H1 (cell line): ENCODE data around the gene ATP11C. TPM values are rescaled to one million over a fixed set of nuclear protein-coding genes. Genes with fewer than 3 reads are reported as not detected.

ENCODE experiments used
- CTCF ChIA-PET: fragments of 300-600 bp; sonication (Branson Sonifier 250); formaldehyde crosslinking; loops from one replicate; lab custom pipeline; 2021; ENCODE audit not compliant: partially characterized antibody; lab: Charles Lee
- POLR2A ChIA-PET: fragments of 300-600 bp; sonication (Branson Sonifier 250); formaldehyde crosslinking; loops from one replicate; lab custom pipeline; 2021; ENCODE audit warnings: inconsistent platforms; ENCODE audit not compliant: partially characterized antibody; lab: Charles Lee
- DNase-seq, 2 experiments: peaks; one replicate each; pipeline versions ENCODE4 v3.0.0 to v3.0.0-alpha.2; 2010 to 2022; ENCODE audit warnings: low spot score in 2 of 2, low read depth in 1 of 2, mixed read lengths in 1 of 2
- FAIRE-seq: peaks from 2 replicates; lab custom pipeline; 2011; peaks lifted over from hg19 to GRCh38; lab: Jason Lieb, UNC
- H2AFZ ChIP-seq: 2 replicates; pipeline ENCODE4 v1.8.1; 2012; ENCODE audit warnings: low read length, inconsistent platforms
- H2AK5ac ChIP-seq: 2 replicates; pipeline ENCODE4 v1.6.1; 2013; ENCODE audit warnings: low read depth, low read length
- H2BK120ac ChIP-seq: replicated peaks from 2 replicates; pipeline ENCODE3; 2013; ENCODE audit warnings: low read depth, low read length, inconsistent platforms
- H2BK12ac ChIP-seq: 2 replicates; pipeline ENCODE4 v1.6.1; 2013; ENCODE audit warnings: low read depth, low read length
- H2BK15ac ChIP-seq: 2 replicates; pipeline ENCODE4 v1.6.1; 2013; ENCODE audit warnings: low read length
- H2BK20ac ChIP-seq: 2 replicates; pipeline ENCODE4 v1.6.1; 2013; ENCODE audit warnings: low read length
- H2BK5ac ChIP-seq: 2 replicates; pipeline ENCODE4 v1.6.1; 2013; ENCODE audit warnings: low read depth, low read length
- H3K14ac ChIP-seq: 2 replicates; pipeline ENCODE4 v1.6.1; 2013; ENCODE audit warnings: inconsistent platforms; ENCODE audit not compliant: insufficient read length
- H3K18ac ChIP-seq: 2 replicates; pipeline ENCODE4 v1.6.1; 2013; ENCODE audit warnings: low read length; ENCODE audit errors: extremely low read depth
- H3K23ac ChIP-seq: 2 replicates; pipeline ENCODE4 v1.6.1; 2013; ENCODE audit warnings: inconsistent platforms; ENCODE audit not compliant: insufficient read length
- H3K23me2 ChIP-seq: 2 replicates; pipeline ENCODE4 v1.6.1; 2013; ENCODE audit warnings: low read depth, low read length
- H3K27ac ChIP-seq: 2 replicates; pipeline ENCODE4 v1.6.1; 2011; ENCODE audit warnings: low read depth, low read length, inconsistent platforms
- H3K27me3 ChIP-seq, 4 experiments: replicated peaks in 1 of 4; 1 replicate in 1 of 4; 2 replicates in 3 of 4; pipeline versions ENCODE4 v1.6.1 to v1.8.1; 2011 to 2013; ENCODE audit warnings: low read length in 3 of 4, mild to moderate bottlenecking in 3 of 4, inconsistent platforms in 2 of 4, mixed read lengths in 2 of 4, moderate library complexity in 1 of 4; ENCODE audit not compliant: control insufficient read depth in 3 of 4, insufficient read depth in 3 of 4; ENCODE audit errors: extremely low read depth in 1 of 4
- H3K36me3 ChIP-seq, 4 experiments: 2 replicates each; pipeline versions ENCODE4 v1.6.1 to v1.8.1; 2011 to 2013; ENCODE audit warnings: mild to moderate bottlenecking in 4 of 4, low read length in 3 of 4, moderate library complexity in 2 of 4, control low read depth in 1 of 4, inconsistent platforms in 1 of 4; ENCODE audit not compliant: insufficient read depth in 4 of 4, control insufficient read depth in 2 of 4
- H3K4ac ChIP-seq: replicated peaks from 2 replicates; pipeline ENCODE3; 2013; ENCODE audit warnings: low read length, low read depth, mixed read lengths, inconsistent platforms; ENCODE audit not compliant: insufficient read length
- H3K4me1 ChIP-seq, 4 experiments: replicated peaks in 1 of 4; 1 replicate in 1 of 4; 2 replicates in 3 of 4; pipeline versions ENCODE4 v1.6.1 to v1.8.1; 2011 to 2013; ENCODE audit warnings: low read length in 3 of 4, inconsistent platforms in 2 of 4, mixed read lengths in 1 of 4; ENCODE audit not compliant: insufficient read depth in 4 of 4, control insufficient read depth in 3 of 4
- H3K4me2 ChIP-seq, 2 experiments: 2 replicates each; pipeline versions ENCODE4 v1.6.1 to v1.8.1; 2011 to 2013; ENCODE audit warnings: low read depth in 2 of 2, low read length in 2 of 2, control low read depth in 1 of 2, inconsistent platforms in 1 of 2, mild to moderate bottlenecking in 1 of 2; ENCODE audit not compliant: insufficient read depth in 1 of 2
- H3K4me3 ChIP-seq, 4 experiments: fragments of 200-600, 300-600 bp in 1 of 4; sonication (generic), shearing (Covaris generic), sonication (Bioruptor Twin) in 1 of 4; 2 replicates each; pipeline versions ENCODE4 v1.5.1 to v1.8.1; 2011 to 2016; ENCODE audit warnings: low read length in 4 of 4, low read depth in 3 of 4, control low read depth in 2 of 4, inconsistent platforms in 2 of 4, mild to moderate bottlenecking in 2 of 4, mixed read lengths in 1 of 4, moderate library complexity in 1 of 4; ENCODE audit not compliant: insufficient read depth in 2 of 4; ENCODE audit errors: extremely low read depth in 1 of 4
- H3K56ac ChIP-seq: replicated peaks from 2 replicates; pipeline ENCODE3; 2013; ENCODE audit warnings: low read depth, mild to moderate bottlenecking, mixed read lengths, low read length, inconsistent platforms; ENCODE audit not compliant: insufficient read length
- H3K79me1 ChIP-seq: 2 replicates; pipeline ENCODE4 v1.6.1; 2013; ENCODE audit warnings: low read depth, low read length, control low read depth
- H3K79me2 ChIP-seq, 2 experiments: 2 replicates each; pipeline versions ENCODE4 v1.6.1 to v1.8.1; 2012 to 2013; ENCODE audit warnings: low read length in 2 of 2, mild to moderate bottlenecking in 2 of 2, inconsistent platforms in 1 of 2; ENCODE audit not compliant: insufficient read depth in 2 of 2, control insufficient read depth in 1 of 2
- H3K9ac ChIP-seq, 4 experiments: replicated peaks in 1 of 4; 1 replicate in 1 of 4; 2 replicates in 3 of 4; pipeline versions ENCODE4 v1.6.1 to v1.8.1; 2011 to 2013; ENCODE audit warnings: low read depth in 3 of 4, low read length in 3 of 4, control low read depth in 2 of 4, mild to moderate bottlenecking in 2 of 4, moderate library complexity in 2 of 4, inconsistent platforms in 1 of 4; ENCODE audit errors: extremely low read depth in 1 of 4
- H3K9me3 ChIP-seq, 2 experiments: 2 replicates each; pipeline versions ENCODE4 v1.6.1 to v1.8.1; 2012 to 2013; ENCODE audit warnings: mild to moderate bottlenecking in 2 of 2, moderate library complexity in 2 of 2, control low read depth in 1 of 2, inconsistent platforms in 1 of 2, low read depth in 1 of 2, low read length in 1 of 2, mixed read lengths in 1 of 2; ENCODE audit not compliant: insufficient read depth in 2 of 2
- H4K20me1 ChIP-seq, 2 experiments: replicated peaks in 1 of 2; 2 replicates each; pipeline versions ENCODE3 to v1.8.1; 2011 to 2013; ENCODE audit warnings: inconsistent platforms in 2 of 2, low read length in 2 of 2, mild to moderate bottlenecking in 1 of 2; ENCODE audit not compliant: insufficient read depth in 2 of 2, control insufficient read depth in 1 of 2
- H4K5ac ChIP-seq: 2 replicates; pipeline ENCODE4 v1.6.1; 2013; ENCODE audit warnings: low read length, low read depth, mixed read lengths, inconsistent platforms; ENCODE audit not compliant: insufficient read length
- H4K8ac ChIP-seq: 2 replicates; pipeline ENCODE4 v1.8.0; 2013; ENCODE audit warnings: mild to moderate bottlenecking, moderate library complexity, low read length, inconsistent platforms; ENCODE audit not compliant: insufficient read depth; ENCODE audit errors: extremely low read depth
- H4K91ac ChIP-seq: replicated peaks from 2 replicates; pipeline ENCODE3; 2013; ENCODE audit warnings: low read length, mixed read lengths, inconsistent platforms; ENCODE audit not compliant: insufficient read length
- ASH2L ChIP-seq: fragments of 200-600, 300-600 bp; sonication (generic); IDR thresholded peaks from one replicate; pipeline ENCODE4 v1.7.1; 2017; ENCODE audit warnings: low read length
- CHD1 ChIP-seq: IDR thresholded peaks from 2 replicates; pipeline ENCODE4 v1.6.1; 2012; ENCODE audit warnings: low read depth, low read length, improper control_type of control experiment
- CREB1 ChIP-seq: IDR thresholded peaks from 2 replicates; pipeline ENCODE4 v1.6.1; 2012; ENCODE audit warnings: inconsistent platforms
- GABPA ChIP-seq: IDR thresholded peaks from 2 replicates; pipeline ENCODE4 v1.6.1; 2011; ENCODE audit warnings: mild to moderate bottlenecking, low read length, moderate library complexity, borderline replicate concordance; ENCODE audit not compliant: insufficient read depth
- NANOG ChIP-seq: IDR thresholded peaks from 2 replicates; pipeline ENCODE4 v1.6.1; 2011; ENCODE audit warnings: low read length, low read depth, mild to moderate bottlenecking, inconsistent platforms; ENCODE audit not compliant: insufficient read depth, poor library complexity, severe bottlenecking
- RNF2 ChIP-seq: fragments of 200-900, 300-1000 bp; sonication (generic); IDR thresholded peaks from 2 replicates; pipeline ENCODE4 v1.7.1; 2016; ENCODE audit warnings: borderline replicate concordance, low read depth, mild to moderate bottlenecking, antibody characterized with exemption, low read length; ENCODE audit not compliant: poor library complexity, severe bottlenecking; ENCODE audit errors: missing control alignments
- SIRT6 ChIP-seq: IDR thresholded peaks from one replicate; pipeline ENCODE4 v1.7.1; 2012; ENCODE audit warnings: low read length, inconsistent platforms
- SP2 ChIP-seq: IDR thresholded peaks from 2 replicates; pipeline ENCODE4 v1.6.1; 2012; ENCODE audit warnings: mild to moderate bottlenecking, low read length, inconsistent platforms
- TAF7 ChIP-seq: optimal IDR thresholded peaks from 2 replicates; pipeline ENCODE3; 2011; ENCODE audit warnings: low read depth, mild to moderate bottlenecking, inconsistent platforms, low read length, moderate library complexity, borderline replicate concordance
- TBP ChIP-seq: IDR thresholded peaks from 2 replicates; pipeline ENCODE4 v1.6.1; 2011; ENCODE audit warnings: low read depth, low read length, improper control_type of control experiment
- ZNF274 ChIP-seq: IDR thresholded peaks from 2 replicates; pipeline ENCODE4 v1.7.0; 2012; ENCODE audit warnings: low read length, borderline replicate concordance; ENCODE audit errors: extremely low read depth
- WGBS, 2 experiments: shearing (Covaris generic) in 1 of 2; methylation state at CpG; one replicate each; pipeline versions ENCODE4 v1.1.6 to v1.1.7; 2013 to 2015; ENCODE audit warnings: low lambda C conversion rate in 2 of 2, mixed read lengths in 2 of 2, inconsistent platforms in 1 of 2, low coverage in 1 of 2, missing lambda C conversion rate in 1 of 2; ENCODE audit not compliant: insufficient replicate concordance in 2 of 2, insufficient coverage in 1 of 2, insufficient read length in 1 of 2; ENCODE audit errors: extremely low coverage in 1 of 2, missing lambda C conversion rate in 1 of 2; 5-methylcytosine and 5-hydroxymethylcytosine counted together
- polyA plus RNA-seq, 7 experiments: library from polyadenylated mRNA; depleted of rRNA in 3 of 7; stranded (reverse) in 5 of 7; unstranded in 2 of 7; fragments of >200 nt in 5 of 7; fragments of 200-250 nt in 2 of 7; gene quantifications; 1 replicate in 5 of 7; 2 replicates in 1 of 7; 4 replicates in 1 of 7; pipeline versions ENCODE4 v1.2.1 to v1.2.3, GENCODE V29; 2011 to 2013; ENCODE audit warnings: missing spikeins in 2 of 7, mixed read lengths in 2 of 7
- total RNA-seq: library from RNA; stranded (reverse); fragmentation: NEBNext Ultra II Directional; extraction: Animal tissue kit (Norgen Biotek cat#: 25700); gene quantifications from 2 replicates; pipeline ENCODE4 v1.2.1, GENCODE V29; 2021
- TF ChIP-seq, protein P1 (sequence below), 3 experiments: IDR thresholded peaks; 1 replicate in 2 of 3; 2 replicates in 1 of 3; pipeline versions ENCODE4 v1.5.1 to v1.6.1; 2011; ENCODE audit warnings: low read length in 3 of 3, mild to moderate bottlenecking in 3 of 3, inconsistent platforms in 2 of 3, low read depth in 1 of 3, moderate library complexity in 1 of 3; ENCODE audit not compliant: insufficient read depth in 1 of 3; ENCODE audit errors: control extremely low read depth in 1 of 3

ATP11C gene
- total and polyA plus RNA-seq, 2 of the 8 experiments (the other 6 are each of a cell fraction or from before 2014, with no cell fraction given): 14.7 to 52.1 TPM

DNA sequence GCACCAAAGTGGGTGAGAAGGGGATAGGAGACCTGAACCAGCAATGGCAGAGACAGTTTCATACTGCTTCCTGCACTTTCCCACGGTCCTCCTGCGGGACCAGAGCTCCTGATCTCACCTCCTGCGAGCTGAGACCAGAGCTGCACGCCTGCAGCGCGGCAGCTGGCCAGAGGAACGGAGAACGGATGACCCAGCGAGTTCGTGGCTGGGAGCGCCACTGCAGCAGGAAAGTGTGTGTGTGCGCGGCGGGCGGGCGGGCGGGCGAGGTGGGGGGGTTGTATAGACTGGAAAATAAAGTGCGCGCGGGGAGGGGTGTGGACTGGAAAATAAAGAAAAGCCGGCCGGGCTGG, 241.4 kb downstream of the ATP11C start:
- H4K8ac ChIP-seq: no peak overlapping the region
- H2BK20ac ChIP-seq: no peak overlapping the region
- H3K27me3 ChIP-seq: peaks cover 0 to 25% (median 21%) of the 10 kb centered on the region in 4 experiments; a peak in 6 of 7 replicates
- H3K4me2 ChIP-seq: peak overlapping the region; percentile 84 to 85
- H2AFZ ChIP-seq: 0 out of 2 replicates have a peak overlapping the region, but pooled peaks have one; percentile 32
- H4K91ac ChIP-seq: no peak overlapping the region
- H2BK15ac ChIP-seq: no peak overlapping the region
- no peak overlapping the region for H3K14ac ChIP-seq
- no peak overlapping the region for H2BK5ac ChIP-seq
- H3K4me1 ChIP-seq: peaks cover 0 to 6% (median 3%) of the 10 kb centered on the region in 4 experiments; a peak in 4 of 7 replicates
- peaks cover 2% of the 10 kb centered on the region; the same call in 1 of the 2 replicates for H3K23me2 ChIP-seq
- H2BK120ac ChIP-seq: no peak overlapping the region
- peak overlapping the region; percentile 34 to 62 (median 41); a peak in 7 of 8 replicates for H3K4me3 ChIP-seq
- no peak overlapping the region for H3K9ac ChIP-seq
- H2BK12ac ChIP-seq: no peak overlapping the region
- no peaks in the 10 kb centered on the region for H3K79me1 ChIP-seq
- no peak overlapping the region for H3K27ac ChIP-seq
- H3K56ac ChIP-seq: no peak overlapping the region
- H3K18ac ChIP-seq: no peak overlapping the region
- ChIA-PET POLR2A (no interaction called here), CTCF (interaction anchor here (1.0 kb wide), 1 partner anchor 275 kb away, joined by 3 read pairs; no protein-coding TSS in a partner anchor)
- H3K79me2 ChIP-seq: no peaks in the 10 kb centered on the region
- no peak overlapping the region for H3K4ac ChIP-seq
- no peak overlapping the region for H3K23ac ChIP-seq
- no peaks in the 10 kb centered on the region for H3K36me3 ChIP-seq
- no peak overlapping the region for H4K5ac ChIP-seq
- FAIRE-seq: no peak
- no peak for DNase-seq
- no peaks in the 10 kb centered on the region for H4K20me1 ChIP-seq
- H3K9me3 ChIP-seq: no peaks in the 10 kb centered on the region
- H2AK5ac ChIP-seq: no peak overlapping the region
- WGBS, 2 experiments: 9% methylated on average over 10 of the region's 23 CpGs; no CpG with 5 or more reads in 1 of the 2 experiments
- no peak for TF ChIP-seq CREB1
- no peak for TF ChIP-seq TAF7
- TF ChIP-seq, protein P1, sequence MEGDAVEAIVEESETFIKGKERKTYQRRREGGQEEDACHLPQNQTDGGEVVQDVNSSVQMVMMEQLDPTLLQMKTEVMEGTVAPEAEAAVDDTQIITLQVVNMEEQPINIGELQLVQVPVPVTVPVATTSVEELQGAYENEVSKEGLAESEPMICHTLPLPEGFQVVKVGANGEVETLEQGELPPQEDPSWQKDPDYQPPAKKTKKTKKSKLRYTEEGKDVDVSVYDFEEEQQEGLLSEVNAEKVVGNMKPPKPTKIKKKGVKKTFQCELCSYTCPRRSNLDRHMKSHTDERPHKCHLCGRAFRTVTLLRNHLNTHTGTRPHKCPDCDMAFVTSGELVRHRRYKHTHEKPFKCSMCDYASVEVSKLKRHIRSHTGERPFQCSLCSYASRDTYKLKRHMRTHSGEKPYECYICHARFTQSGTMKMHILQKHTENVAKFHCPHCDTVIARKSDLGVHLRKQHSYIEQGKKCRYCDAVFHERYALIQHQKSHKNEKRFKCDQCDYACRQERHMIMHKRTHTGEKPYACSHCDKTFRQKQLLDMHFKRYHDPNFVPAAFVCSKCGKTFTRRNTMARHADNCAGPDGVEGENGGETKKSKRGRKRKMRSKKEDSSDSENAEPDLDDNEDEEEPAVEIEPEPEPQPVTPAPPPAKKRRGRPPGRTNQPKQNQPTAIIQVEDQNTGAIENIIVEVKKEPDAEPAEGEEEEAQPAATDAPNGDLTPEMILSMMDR (IDR thresholded peaks at IDR 0.05; ENCODE audit: control extremely low read depth in 1 of 3, insufficient read depth in 1 of 3, low read depth in 1 of 3, low read length in 3 of 3): no peak
- TF ChIP-seq NANOG: no peak
- no peak for TF ChIP-seq ASH2L
- TF ChIP-seq ZNF274: no peak
- no peak for TF ChIP-seq SP2
- no peak for TF ChIP-seq TBP
- no peak for TF ChIP-seq CHD1
- TF ChIP-seq RNF2: no peak
- TF ChIP-seq SIRT6: no peak
- TF ChIP-seq GABPA: no peak
